ENCODE results near the gene GMDS. TPM values are rescaled to one million over a fixed set of nuclear protein-coding genes. Genes with fewer than 3 reads are reported as not detected.

Gene GMDS
- total and polyA plus RNA-seq, 4 donors = 7.3 to 28.3 (median 16.1) TPM

GRCh38 chr6:2029130-2029794 is 216.1 kb downstream of the GMDS start:
- no peak for TF ChIP-seq CTCF (IDR thresholded peaks at IDR 0.05; ENCODE audit: control extremely low read depth, extremely low read depth)
- no peak overlapping the region for H3K27ac ChIP-seq (ENCODE audit: low read depth in 1 of 2, low read length in 1 of 2)
- no peaks in the 10 kb centered on the region for H3K9me3 ChIP-seq (ENCODE audit: control insufficient read depth in 4 of 4, insufficient read depth in 3 of 4, low read length in 3 of 4)
- H3K4me1 ChIP-seq (ENCODE audit: control insufficient read depth in 5 of 5, insufficient read depth in 5 of 5, low read length in 5 of 5) = peaks cover 0 to 3% (median 0%) of the 10 kb centered on the region in 5 donors
- no peak overlapping the region for H3K4me3 ChIP-seq
- DNase-seq (no peak), ATAC-seq (ENCODE audit: insufficient read depth, low FRiP score) (no peak)
- 82 to 88% methylated on average over 1 of the region's 1 CpG for WGBS, 2 donors
- peaks cover 0 to 4% (median 0%) of the 10 kb centered on the region in 3 donors for H3K27me3 ChIP-seq (ENCODE audit: control insufficient read depth in 3 of 3, insufficient read depth in 3 of 3, low read length in 2 of 3)
- no peaks in the 10 kb centered on the region for H3K36me3 ChIP-seq (ENCODE audit: control insufficient read depth in 4 of 4, insufficient read depth in 4 of 4, low read length in 4 of 4)
- no peak overlapping the region for H3K9ac ChIP-seq (ENCODE audit: insufficient read depth in 1 of 2, low read length in 2 of 2)

- no peaks in the 10 kb centered on the region for H3K9me3 ChIP-seq (ENCODE audit: control insufficient read depth in 4 of 4, insufficient read depth in 3 of 4, low read length in 3 of 4)
- no peak overlapping the region for H3K9ac ChIP-seq (ENCODE audit: insufficient read depth in 1 of 2, low read length in 2 of 2)
- H3K4me3 ChIP-seq = no peak overlapping the region
- H3K27me3 ChIP-seq (ENCODE audit: control insufficient read depth in 3 of 3, insufficient read depth in 3 of 3, low read length in 2 of 3) = peaks cover 0 to 4% (median 0%) of the 10 kb centered on the region in 3 donors
- ATAC-seq (ENCODE audit: insufficient read depth, low FRiP score) (no peak), DNase-seq (peak in 2 of 3 donors; percentile 23 to 54)
- no peak overlapping the region for H3K27ac ChIP-seq (ENCODE audit: low read depth in 1 of 2, low read length in 1 of 2)
- TF ChIP-seq CTCF (IDR thresholded peaks at IDR 0.05; ENCODE audit: control extremely low read depth, extremely low read depth) = no peak
- WGBS, 2 donors = 19 to 40% methylated on average over 6 of the region's 6 CpGs
- no peaks in the 10 kb centered on the region for H3K36me3 ChIP-seq (ENCODE audit: control insufficient read depth in 4 of 4, insufficient read depth in 4 of 4, low read length in 4 of 4)
- H3K4me1 ChIP-seq (ENCODE audit: control insufficient read depth in 5 of 5, insufficient read depth in 5 of 5, low read length in 5 of 5) = no peaks in the 10 kb centered on the region
These were observed 216.9 kb downstream of the GMDS start for GRCh38 chr6:2028457-2029038.

- Histone ChIP-seq H3K9ac (ENCODE audit: insufficient read depth in 1 of 2, low read length in 2 of 2) (no peak overlapping the region), H3K27ac (ENCODE audit: low read depth in 1 of 2, low read length in 1 of 2) (no peak overlapping the region), H3K27me3 (ENCODE audit: control insufficient read depth in 3 of 3, insufficient read depth in 3 of 3, low read length in 2 of 3) (peaks cover 0 to 4% (median 0%) of the 10 kb centered on the region in 3 donors), H3K4me1 (ENCODE audit: control insufficient read depth in 5 of 5, insufficient read depth in 5 of 5, low read length in 5 of 5) (peaks cover 0 to 11% (median 6%) of the 10 kb centered on the region in 5 donors), H3K9me3 (ENCODE audit: control insufficient read depth in 4 of 4, insufficient read depth in 3 of 4, low read length in 3 of 4) (no peaks in the 10 kb centered on the region), H3K36me3 (ENCODE audit: control insufficient read depth in 4 of 4, insufficient read depth in 4 of 4, low read length in 4 of 4) (no peaks in the 10 kb centered on the region), H3K4me3 (no peak overlapping the region)
- ATAC-seq (ENCODE audit: insufficient read depth, low FRiP score) (no peak), DNase-seq (no peak)
- 93 to 95% methylated on average over 7 of the region's 7 CpGs for WGBS, 2 donors
- TF ChIP-seq CTCF (IDR thresholded peaks at IDR 0.05; ENCODE audit: control extremely low read depth, extremely low read depth) = no peak
These were observed 219.3 kb downstream of the GMDS start for GRCh38 chr6:2026133-2026532.

All from lung (tissue), 12 donors.